HG02610 (cell line): ENCODE data around the gene HMCN2.

Source experiments
- ATAC-seq: cut with Tn5 transposase; IDR thresholded peaks from one replicate; pipeline ENCODE4 v1.9.1; 2021; ENCODE audit warnings: mild to moderate bottlenecking, moderate library complexity; ENCODE audit not compliant: unreplicated experiment

The HMCN2 gene

GRCh38 chr9:130359819-130360218, 94.3 kb downstream of the HMCN2 start:
- no peak for ATAC-seq

DNA sequence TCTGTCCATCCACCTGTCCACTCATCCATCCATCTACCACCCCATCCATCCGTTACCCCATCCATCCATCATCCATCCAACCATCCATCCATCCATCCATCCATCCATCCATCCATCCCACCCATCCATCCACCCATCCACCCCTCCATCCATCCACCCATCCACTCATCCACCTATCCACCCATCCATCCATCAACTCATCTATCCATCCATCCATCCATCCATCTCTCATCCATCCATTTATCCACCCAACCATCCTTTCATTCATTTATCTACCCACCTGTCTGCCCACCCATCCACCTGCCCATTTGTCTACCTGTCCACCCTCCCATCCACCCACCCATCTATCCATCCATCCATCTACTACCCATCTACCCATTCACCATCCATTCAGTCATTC, 95.1 kb downstream of the HMCN2 start:
- no peak for ATAC-seq

GRCh38 chr9:130361873-130362362, 96.4 kb downstream of the HMCN2 start:
- ATAC-seq: no peak

DNA sequence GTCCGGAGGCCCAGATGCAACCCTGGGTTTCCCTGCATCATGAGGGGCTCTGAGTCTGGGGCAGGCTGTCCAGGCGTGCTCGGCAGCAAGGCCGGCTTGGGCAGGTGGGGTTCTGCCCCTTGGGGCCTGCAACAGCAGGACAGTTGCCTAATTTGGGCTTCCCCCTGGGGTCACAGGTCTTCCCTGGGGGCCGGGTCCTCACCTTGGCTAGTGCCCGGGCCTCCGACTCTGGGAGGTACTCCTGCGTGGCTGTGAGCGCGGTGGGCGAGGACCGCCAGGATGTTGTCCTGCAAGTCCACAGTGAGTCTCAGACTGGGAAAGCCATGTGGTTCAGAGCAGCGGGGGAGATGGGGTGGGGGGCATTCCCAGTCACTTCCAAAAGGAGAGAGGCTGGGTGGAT, 97.1 kb downstream of the HMCN2 start:
- no peak for ATAC-seq

GRCh38 chr9:130363755-130364404, 98.3 kb downstream of the HMCN2 start:
- no peak for ATAC-seq

GRCh38 chr9:130364619-130365322, 99.2 kb downstream of the HMCN2 start:
- ATAC-seq: no peak

DNA sequence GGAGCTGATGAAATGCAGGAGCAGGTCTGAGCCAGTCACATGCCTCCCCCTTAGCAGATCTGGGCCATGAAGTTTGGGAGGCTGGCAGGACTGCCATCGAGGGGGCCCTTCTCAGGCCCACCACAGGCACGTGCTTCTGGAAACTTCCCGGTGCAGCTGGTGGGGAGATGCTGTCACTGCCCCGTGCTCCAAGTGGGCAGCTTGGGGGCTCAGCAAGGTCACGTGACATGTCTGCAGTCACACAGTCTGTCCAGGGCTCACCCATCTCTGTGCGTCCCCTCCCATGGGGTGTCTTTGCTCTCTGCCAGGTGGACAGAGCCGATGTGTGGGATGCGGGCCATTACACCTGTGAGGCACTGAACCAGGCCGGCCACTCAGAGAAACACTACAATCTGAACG, 99.8 kb downstream of the HMCN2 start:
- ATAC-seq: no peak

- ATAC-seq: no peak
Measured at GRCh38 chr9:130366072-130366471, 100.5 kb downstream of the HMCN2 start.

DNA sequence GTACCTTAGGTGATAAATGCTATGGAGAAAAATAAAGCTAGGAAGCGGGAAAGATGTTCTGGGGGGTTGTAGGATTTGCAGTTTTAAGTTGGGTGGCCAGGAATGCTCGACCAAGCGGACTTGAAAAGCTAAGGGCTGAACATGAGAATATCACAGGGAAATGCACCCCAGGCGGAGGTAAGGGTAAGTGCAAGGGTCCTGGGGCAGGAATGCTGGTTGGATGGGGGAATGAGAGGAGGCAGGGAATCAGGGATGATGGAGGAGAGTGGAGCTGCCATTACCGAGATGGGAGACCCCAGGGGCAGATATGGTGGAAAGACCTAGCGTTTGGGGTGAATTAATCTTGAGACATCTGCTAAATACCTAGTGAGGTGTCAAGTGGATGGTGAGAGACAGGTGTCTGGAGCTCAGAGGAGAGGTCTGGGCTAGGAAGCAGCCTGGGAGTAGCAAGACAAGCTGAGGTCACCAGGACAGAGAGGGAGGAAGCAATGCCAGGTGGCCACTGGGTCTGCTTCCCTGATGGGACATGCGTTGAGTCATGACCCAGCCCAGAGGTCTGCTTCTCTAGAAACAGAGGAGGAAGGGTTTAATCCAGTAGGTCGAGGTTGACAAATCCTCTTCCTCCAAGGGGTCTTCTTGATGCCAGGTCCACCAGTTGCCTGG, 101.5 kb downstream of the HMCN2 start:
- no peak for ATAC-seq

DNA sequence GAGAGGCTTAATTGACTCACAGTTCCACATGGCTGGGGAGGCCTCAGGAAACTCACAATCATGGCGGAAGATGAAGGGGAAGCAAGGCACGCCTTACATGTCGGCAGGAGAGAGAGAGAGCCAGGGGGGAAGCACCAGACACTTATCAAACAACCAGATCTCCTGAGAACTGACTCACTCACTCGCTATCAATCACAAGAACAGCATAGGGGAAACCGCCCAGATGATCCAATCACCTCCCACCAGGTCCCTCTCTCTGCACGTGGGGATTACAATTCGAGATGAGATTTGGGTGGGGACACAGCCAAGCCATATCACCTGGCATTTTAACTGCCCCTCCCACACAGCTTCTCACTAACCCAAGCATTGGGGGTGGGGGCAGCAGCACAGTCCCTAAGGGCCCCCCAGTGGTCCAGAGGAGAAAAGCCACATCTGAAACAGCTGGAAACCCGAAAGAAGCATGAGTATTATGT, 103.1 kb downstream of the HMCN2 start:
- ATAC-seq: no peak

DNA sequence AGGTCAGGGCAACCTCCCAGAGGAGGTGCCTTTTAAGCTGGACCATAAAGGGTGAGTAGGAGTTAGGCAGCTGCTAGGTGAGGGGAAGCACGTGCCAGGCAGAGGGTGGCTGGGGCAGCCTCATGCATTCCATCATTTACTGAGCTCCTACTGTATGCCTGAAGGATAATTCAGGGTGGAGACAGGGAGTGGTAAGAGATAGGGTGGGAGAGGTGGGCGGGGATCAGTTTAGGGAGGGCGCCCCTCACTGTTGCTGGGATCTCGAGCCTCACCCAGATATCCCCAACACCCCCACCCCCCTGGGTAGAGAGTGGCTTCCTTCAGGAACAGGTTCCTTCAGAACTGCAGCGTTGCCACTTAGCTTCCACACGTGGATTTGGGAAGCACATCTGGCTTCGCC, 104.7 kb downstream of the HMCN2 start:
- no peak for ATAC-seq

GRCh38 chr9:130371196-130371966, 105.8 kb downstream of the HMCN2 start:
- ATAC-seq: no peak

DNA sequence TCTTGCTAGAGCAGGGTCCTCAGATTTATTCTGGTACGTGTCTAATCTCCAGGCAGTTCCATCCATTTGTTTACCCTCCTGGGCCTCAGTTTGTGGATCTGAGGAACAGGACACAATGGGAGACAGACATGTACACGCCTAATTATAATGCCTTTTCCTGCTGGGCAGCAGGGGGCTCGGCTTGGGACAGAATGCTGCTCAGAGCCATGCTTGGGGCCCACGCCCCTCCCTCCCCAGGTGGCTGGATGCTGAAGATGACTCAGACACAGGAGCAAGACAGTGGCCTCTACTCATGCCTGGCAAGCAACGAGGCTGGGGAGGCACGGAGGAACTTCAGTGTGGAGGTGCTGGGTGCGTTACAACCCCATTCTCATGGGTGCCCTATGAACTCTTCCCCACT, 106.5 kb downstream of the HMCN2 start:
- no peak for ATAC-seq

GRCh38 chr9:130373679-130374325, 108.2 kb downstream of the HMCN2 start:
- ATAC-seq: no peak

DNA sequence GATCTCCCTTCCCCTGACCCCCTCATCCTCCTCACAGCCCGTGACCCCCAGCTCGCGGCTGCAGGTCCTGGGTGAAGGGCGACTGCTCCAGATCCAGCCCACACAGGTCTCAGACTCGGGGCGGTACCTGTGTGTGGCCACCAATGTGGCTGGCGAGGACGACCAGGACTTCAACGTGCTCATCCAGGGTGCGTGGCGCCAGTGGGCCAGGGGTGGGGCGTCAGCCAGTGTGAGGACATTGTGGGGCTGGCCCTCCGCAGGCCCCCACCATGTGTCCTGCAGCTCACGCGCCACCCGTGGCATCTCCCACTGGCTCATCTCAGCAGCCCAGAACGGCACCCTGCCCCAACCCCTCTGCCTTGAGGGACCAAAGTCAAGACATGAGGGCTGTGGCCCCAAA, 112.1 kb downstream of the HMCN2 start:
- ATAC-seq: no peak

GRCh38 chr9:130378875-130379648, 113.5 kb downstream of the HMCN2 start:
- no peak for ATAC-seq

- no peak for ATAC-seq
Measured at GRCh38 chr9:130379649-130379970, 114.0 kb downstream of the HMCN2 start.

DNA sequence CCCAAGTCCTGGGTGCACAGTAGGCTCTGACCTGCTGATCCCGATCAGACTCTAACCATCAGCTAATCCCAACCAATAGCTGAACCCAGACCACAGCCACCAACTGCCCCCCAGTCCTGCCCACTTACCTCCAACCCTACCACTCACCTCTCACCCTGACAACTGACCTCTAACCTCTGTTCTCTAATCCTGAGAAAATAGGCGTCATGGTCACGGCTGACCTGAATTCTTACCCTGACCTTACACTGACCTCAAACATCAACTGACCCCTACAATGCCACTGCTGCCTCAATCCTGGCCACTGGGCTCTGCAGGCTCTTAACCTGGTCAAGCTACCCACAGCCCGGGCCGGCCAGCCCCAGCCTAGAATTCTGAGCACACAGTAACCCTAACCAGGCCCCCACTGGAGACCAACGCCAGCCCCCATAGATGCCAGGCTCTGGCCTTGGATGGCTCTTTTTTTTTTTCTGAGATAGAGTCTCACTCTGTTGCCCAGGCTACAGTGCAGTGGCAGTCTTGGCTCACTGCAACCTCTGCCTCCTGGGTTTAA, 115.4 kb downstream of the HMCN2 start:
- ATAC-seq: no peak

DNA sequence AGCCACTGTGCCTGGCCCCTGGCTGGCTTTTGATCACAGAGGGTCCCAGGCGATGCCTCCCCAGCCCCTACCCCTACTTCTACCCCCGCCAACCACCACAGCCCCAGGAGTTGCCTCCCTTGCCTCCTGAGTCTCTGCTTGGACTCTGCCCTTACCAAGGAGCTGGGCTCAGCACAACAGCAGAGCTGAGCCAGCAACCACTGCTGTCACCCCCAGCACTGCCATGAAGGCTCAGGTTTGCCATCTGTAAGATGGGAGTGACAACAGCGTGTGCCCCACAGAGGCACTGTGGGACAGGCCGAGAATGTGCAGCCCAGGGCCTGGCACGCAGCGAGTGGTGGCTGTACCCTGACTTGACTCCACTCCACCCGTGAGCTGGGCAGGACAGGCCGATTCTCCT, 116.1 kb downstream of the HMCN2 start:
- ATAC-seq: no peak

- no peak for ATAC-seq
Measured at GRCh38 chr9:130382096-130382495, 116.5 kb downstream of the HMCN2 start.
